OCI-M2 (cell line): ENCODE measurements around the gene CMA1.
"Not testable (repeated sequence)": the region's sequence is repeated elsewhere in the genome, so short reads cannot be mapped to it uniquely, and the experiment has no call there.

ENCODE experiments used
- DNase-seq: peaks from one replicate; lab custom pipeline; 2025; ENCODE audit not compliant: unreplicated experiment; lab: John Stamatoyannopoulos, UW

CMA1 gene

GRCh38 chr14:24470450-24470849 is 37.6 kb downstream of the CMA1 start:
- not testable (repeated sequence) for DNase-seq

GRCh38 chr14:24465805-24466204 is 42.3 kb downstream of the CMA1 start:
- DNase-seq = no peak

- DNase-seq = no peak
These were observed 42.7 kb downstream of the CMA1 start for GRCh38 chr14:24465368-24465767.

GRCh38 chr14:24463884-24464785 is 43.9 kb downstream of the CMA1 start:
- no peak for DNase-seq

- no peak for DNase-seq
These were observed 44.8 kb downstream of the CMA1 start for GRCh38 chr14:24463017-24463883.

GRCh38 chr14:24461336-24461735 is 46.7 kb downstream of the CMA1 start:
- no peak for DNase-seq

- no peak for DNase-seq
These were observed 48.7 kb downstream of the CMA1 start for GRCh38 chr14:24459331-24459730.

- no peak for DNase-seq
These were observed 49.3 kb downstream of the CMA1 start for GRCh38 chr14:24458736-24459135.

GRCh38 chr14:24456980-24457379 is 51.1 kb downstream of the CMA1 start:
- DNase-seq = no peak
